AG04449 (cell line): ENCODE data around the gene MAX.

Experiments
- CTCF ChIA-PET: fragments of 350-600 bp; formaldehyde crosslinking; extraction: SDS; loops from one replicate; lab custom pipeline; 2021; ENCODE audit warnings: antibody characterized with exemption; lab: Yijun Ruan, JAX
- POLR2A ChIA-PET: fragments of 400-600, 350-600 bp; formaldehyde crosslinking; extraction: SDS; loops from one replicate; lab custom pipeline; 2020; ENCODE audit warnings: antibody characterized with exemption, inconsistent platforms; lab: Yijun Ruan, JAX
- DNase-seq: peaks from one replicate; pipeline ENCODE4 v3.0.0-alpha.2; 2010; ENCODE audit warnings: low read depth, low spot score
- H3K4me3 ChIP-seq: 2 replicates; pipeline ENCODE4 v1.5.1; 2011; ENCODE audit warnings: low read depth, mild to moderate bottlenecking, control low read depth, low read length
- CTCF ChIP-seq: IDR thresholded peaks from one replicate; pipeline ENCODE4 v1.5.1; 2011; ENCODE audit warnings: mild to moderate bottlenecking, moderate library complexity, low read length, control low read depth, inconsistent platforms; ENCODE audit not compliant: insufficient read depth; ENCODE audit errors: missing control alignments

The MAX gene

GRCh38 chr14:65072256-65072655, 30.1 kb downstream of the MAX start:
- ChIA-PET POLR2A (no interaction called here), CTCF (interaction anchor here (1.1 kb wide), 1 partner anchor 53 kb away, joined by 3 read pairs; no protein-coding TSS in a partner anchor)
- no peak overlapping the region for H3K4me3 ChIP-seq
- no peak for DNase-seq
- no peak for TF ChIP-seq CTCF

- H3K4me3 ChIP-seq = no peak overlapping the region
- TF ChIP-seq CTCF = no peak
- ChIA-PET POLR2A (no interaction called here), CTCF (no interaction called here)
- no peak for DNase-seq
These were observed 30.8 kb downstream of the MAX start for GRCh38 chr14:65071544-65071943.

DNA sequence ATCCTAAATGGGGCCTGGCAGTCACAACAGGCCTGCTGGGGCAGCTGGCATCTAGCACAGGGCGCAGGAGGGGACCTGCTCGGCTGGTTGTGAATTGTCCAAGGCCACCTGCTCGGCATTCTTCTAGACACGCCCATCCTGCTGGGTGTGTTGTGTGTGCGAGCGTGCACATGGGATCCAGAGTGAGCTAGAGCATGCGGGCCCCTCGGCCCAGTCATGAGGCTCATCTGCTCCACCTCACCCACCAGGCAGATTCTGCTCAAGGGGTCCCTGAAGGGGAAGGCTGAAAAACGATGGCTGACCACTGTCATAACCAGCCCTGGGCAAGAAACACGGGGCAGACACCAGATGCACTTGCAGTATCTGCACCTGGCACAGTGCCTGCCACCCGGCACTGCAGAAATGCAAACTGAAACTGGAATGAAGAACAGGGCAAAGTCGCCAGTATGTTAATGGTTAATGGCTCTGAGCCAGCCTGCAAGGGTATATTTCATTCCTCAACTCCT, 31.8 kb downstream of the MAX start:
- H3K4me3 ChIP-seq = no peak overlapping the region
- CTCF ChIA-PET = no interaction called here
- POLR2A ChIA-PET = no interaction called here
- TF ChIP-seq CTCF = no peak
- no peak for DNase-seq

DNA sequence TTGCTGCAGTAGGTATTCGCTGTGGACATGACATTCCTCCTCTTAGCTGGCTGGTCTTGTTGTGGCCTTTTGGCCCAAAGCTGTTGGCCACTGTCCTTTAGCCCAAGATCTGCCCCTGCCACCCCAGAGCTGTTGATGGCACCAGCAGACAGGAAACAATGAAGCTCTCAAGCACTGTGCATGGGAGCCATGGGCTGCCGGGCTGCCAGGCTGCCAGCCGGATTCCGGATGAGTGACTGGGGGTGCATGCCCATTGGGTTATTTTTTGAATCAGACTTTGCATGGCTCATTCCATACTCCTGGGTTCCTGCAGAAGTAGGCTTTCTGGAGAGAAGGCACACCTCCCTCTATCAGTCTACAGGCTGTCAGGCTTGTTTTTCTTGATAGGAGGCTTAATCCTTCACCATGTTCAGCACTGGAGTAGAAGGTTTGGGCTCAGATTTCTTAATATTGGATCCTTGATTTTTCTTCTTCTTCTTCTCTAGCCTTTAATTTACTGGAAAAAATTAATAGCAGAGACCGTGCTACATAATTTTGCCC, 32.4 kb downstream of the MAX start:
- ChIA-PET POLR2A (no interaction called here), CTCF (no interaction called here)
- H3K4me3 ChIP-seq = no peak overlapping the region
- DNase-seq = no peak
- no peak for TF ChIP-seq CTCF

- no peak for TF ChIP-seq CTCF
- DNase-seq = no peak
These were observed 36.6 kb downstream of the MAX start for GRCh38 chr14:65065719-65066118.

DNA sequence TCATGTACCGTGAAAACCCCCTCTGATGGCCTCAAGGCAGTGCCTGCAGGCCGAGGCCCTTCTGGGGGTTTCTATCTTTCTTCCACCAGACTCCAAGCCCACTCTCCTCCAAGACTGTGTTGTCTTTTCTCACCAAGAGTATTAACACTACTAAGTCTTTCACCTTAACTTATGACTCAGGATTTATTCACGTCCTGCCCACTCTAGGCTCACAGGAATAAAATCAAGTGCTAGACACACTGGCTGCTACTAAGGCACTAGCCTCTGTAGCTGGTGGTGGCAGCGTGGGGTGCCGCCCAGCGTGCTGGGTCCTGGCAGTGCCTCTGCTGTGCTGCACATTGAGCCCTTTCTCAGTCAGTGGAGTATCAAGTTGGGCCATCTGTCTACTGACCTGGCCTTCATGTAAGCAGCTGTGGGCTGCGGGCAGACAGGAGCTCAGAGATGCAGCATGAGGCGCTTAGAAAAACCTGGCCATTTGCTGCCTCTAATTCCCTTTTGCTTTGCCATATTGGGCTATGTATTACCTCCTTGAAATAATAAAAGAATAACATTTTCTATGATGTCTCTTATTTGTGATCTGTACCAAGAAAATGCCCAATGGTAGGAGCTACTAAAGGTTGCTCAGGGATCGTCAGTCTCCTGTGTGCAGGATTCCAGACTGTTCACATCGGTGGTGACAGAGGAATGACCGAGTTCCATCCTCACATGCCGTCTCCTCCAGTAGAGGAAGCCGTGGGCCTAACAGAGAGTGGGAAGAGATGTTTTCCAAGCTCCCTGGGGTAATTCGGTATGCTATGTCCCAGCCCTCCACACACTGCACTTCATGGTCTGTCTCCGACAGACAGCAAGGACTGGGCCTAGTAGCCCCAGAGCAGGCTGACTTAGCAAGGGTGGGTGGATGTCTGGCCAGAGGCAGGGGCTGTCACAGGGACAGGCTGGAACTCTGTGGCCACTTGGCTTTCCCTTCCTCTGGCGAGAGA, 39.9 kb downstream of the MAX start:
- H3K4me3 ChIP-seq = no peak overlapping the region
- ChIA-PET POLR2A (no interaction called here), CTCF (interaction anchor here (1.3 kb wide), 1 partner anchor 47 kb away, joined by 3 read pairs; no protein-coding TSS in a partner anchor)
- no peak for TF ChIP-seq CTCF
- no peak for DNase-seq

More at GRCh38 chr14:65065719-65066118, 36.6 kb downstream of the MAX start:
- CTCF ChIA-PET = no interaction called here
- H3K4me3 ChIP-seq = no peak overlapping the region
- POLR2A ChIA-PET = interaction anchor here (0.7 kb wide), 1 partner anchor 37 kb away, joined by 3 read pairs; the partner anchor contains the start of gene MAX
